Measurements from ENCODE around the gene AHSG. TPM values are rescaled to one million over a fixed set of nuclear protein-coding genes. Genes with fewer than 3 reads are reported as not detected.
"Not testable (repeated sequence)": the region's sequence is repeated elsewhere in the genome, so short reads cannot be mapped to it uniquely, and the experiment has no call there.

Gene AHSG
- total RNA-seq, 2 donors from 2014 or later: not detected

- Histone ChIP-seq H3K27ac (no peak overlapping the region), H3K4me3 (no peak overlapping the region), H3K36me3 (peaks cover 0 to 8% of the 10 kb centered on the region in 2 donors), H3K9me3 (no peaks in the 10 kb centered on the region), H3K27me3 (replicated peaks; ENCODE audit: insufficient read depth) (no peaks in the 10 kb centered on the region), H3K4me1 (replicated peaks) (no peaks in the 10 kb centered on the region)
- no peak for DNase-seq (ENCODE audit: low spot score)
- intact Hi-C loops (cut with DNase I): loop anchor here (10.0 kb wide), 1 partner anchor 207 kb away; the partner anchor contains the start of gene EIF4A2
- TF ChIP-seq POLR2A (IDR thresholded peaks at IDR 0.05): no peak
- TF ChIP-seq, protein P1, sequence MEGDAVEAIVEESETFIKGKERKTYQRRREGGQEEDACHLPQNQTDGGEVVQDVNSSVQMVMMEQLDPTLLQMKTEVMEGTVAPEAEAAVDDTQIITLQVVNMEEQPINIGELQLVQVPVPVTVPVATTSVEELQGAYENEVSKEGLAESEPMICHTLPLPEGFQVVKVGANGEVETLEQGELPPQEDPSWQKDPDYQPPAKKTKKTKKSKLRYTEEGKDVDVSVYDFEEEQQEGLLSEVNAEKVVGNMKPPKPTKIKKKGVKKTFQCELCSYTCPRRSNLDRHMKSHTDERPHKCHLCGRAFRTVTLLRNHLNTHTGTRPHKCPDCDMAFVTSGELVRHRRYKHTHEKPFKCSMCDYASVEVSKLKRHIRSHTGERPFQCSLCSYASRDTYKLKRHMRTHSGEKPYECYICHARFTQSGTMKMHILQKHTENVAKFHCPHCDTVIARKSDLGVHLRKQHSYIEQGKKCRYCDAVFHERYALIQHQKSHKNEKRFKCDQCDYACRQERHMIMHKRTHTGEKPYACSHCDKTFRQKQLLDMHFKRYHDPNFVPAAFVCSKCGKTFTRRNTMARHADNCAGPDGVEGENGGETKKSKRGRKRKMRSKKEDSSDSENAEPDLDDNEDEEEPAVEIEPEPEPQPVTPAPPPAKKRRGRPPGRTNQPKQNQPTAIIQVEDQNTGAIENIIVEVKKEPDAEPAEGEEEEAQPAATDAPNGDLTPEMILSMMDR (IDR thresholded peaks at IDR 0.05): no peak
- TF ChIP-seq POLR2AphosphoS5 (IDR thresholded peaks at IDR 0.05): no peak
- WGBS: 85% methylated on average over 2 of the region's 2 CpGs
These were observed 35.3 kb upstream of the AHSG start for GRCh38 chr3:186577521-186577920.

- H3K36me3 ChIP-seq: peaks cover 0 to 7% of the 10 kb centered on the region in 2 donors
- intact Hi-C loops (cut with DNase I): no loop called here
- no peak overlapping the region for H3K4me3 ChIP-seq
- DNase-seq (ENCODE audit: low spot score): no peak
- H3K9me3 ChIP-seq: no peaks in the 10 kb centered on the region
- no peaks in the 10 kb centered on the region for H3K4me1 ChIP-seq (replicated peaks)
- 93% methylated on average over 3 of the region's 3 CpGs for WGBS
- TF ChIP-seq, protein P1 (IDR thresholded peaks at IDR 0.05): no peak
- no peak for TF ChIP-seq POLR2A (IDR thresholded peaks at IDR 0.05)
- TF ChIP-seq POLR2AphosphoS5 (IDR thresholded peaks at IDR 0.05): no peak
- H3K27me3 ChIP-seq (replicated peaks; ENCODE audit: insufficient read depth): no peaks in the 10 kb centered on the region
- H3K27ac ChIP-seq: no peak overlapping the region
These were observed 32.1 kb upstream of the AHSG start for GRCh38 chr3:186580785-186581184.

GRCh38 chr3:186582541-186582940, 30.3 kb upstream of the AHSG start:
- H3K9me3 ChIP-seq: no peaks in the 10 kb centered on the region
- TF ChIP-seq POLR2A (IDR thresholded peaks at IDR 0.05): no peak
- TF ChIP-seq POLR2AphosphoS5 (IDR thresholded peaks at IDR 0.05): no peak
- TF ChIP-seq, protein P1 (IDR thresholded peaks at IDR 0.05): no peak
- intact Hi-C loops (cut with DNase I): no loop called here
- no peaks in the 10 kb centered on the region for H3K27me3 ChIP-seq (replicated peaks; ENCODE audit: insufficient read depth)
- no peak overlapping the region for H3K27ac ChIP-seq
- 94% methylated on average over 6 of the region's 6 CpGs for WGBS
- no peaks in the 10 kb centered on the region for H3K36me3 ChIP-seq
- no peak for DNase-seq (ENCODE audit: low spot score)
- H3K4me1 ChIP-seq (replicated peaks): no peaks in the 10 kb centered on the region
- no peak overlapping the region for H3K4me3 ChIP-seq

- no peaks in the 10 kb centered on the region for H3K36me3 ChIP-seq
- 56% methylated on average over 5 of the region's 5 CpGs for WGBS
- H3K27me3 ChIP-seq (replicated peaks; ENCODE audit: insufficient read depth): no peaks in the 10 kb centered on the region
- H3K9me3 ChIP-seq: no peaks in the 10 kb centered on the region
- intact Hi-C loops (cut with DNase I): no loop called here
- DNase-seq (ENCODE audit: low spot score): no peak
- TF ChIP-seq, protein P1 (IDR thresholded peaks at IDR 0.05): no peak
- TF ChIP-seq POLR2A (IDR thresholded peaks at IDR 0.05) (no peak), POLR2AphosphoS5 (IDR thresholded peaks at IDR 0.05) (no peak)
- H3K27ac ChIP-seq: no peak overlapping the region
- no peaks in the 10 kb centered on the region for H3K4me1 ChIP-seq (replicated peaks)
- no peak overlapping the region for H3K4me3 ChIP-seq
These were observed 29.0 kb upstream of the AHSG start for GRCh38 chr3:186583831-186584230.

DNA sequence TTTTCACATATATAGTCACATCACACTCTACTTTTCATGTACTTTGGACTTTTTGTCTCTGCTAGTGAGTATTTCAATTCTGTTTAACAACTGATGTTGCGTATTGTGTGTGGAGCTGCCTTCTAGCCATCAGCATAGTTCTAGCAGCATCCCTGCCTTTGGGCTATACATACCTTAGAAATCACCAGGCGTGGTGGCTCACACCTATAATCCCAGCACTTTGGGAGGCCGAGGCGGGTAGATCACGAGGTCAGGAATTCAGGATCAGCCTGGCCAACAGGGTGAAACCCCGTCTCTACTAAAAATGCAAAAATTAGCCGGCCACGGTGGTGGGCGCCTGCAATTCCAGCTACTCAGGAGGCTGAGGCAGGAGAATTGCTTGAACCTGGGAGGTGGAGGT, 26.6 kb upstream of the AHSG start:
- H3K36me3 ChIP-seq; H3K9me3 ChIP-seq; DNase-seq (ENCODE audit: low spot score); H3K27me3 ChIP-seq (replicated peaks; ENCODE audit: insufficient read depth); H3K4me1 ChIP-seq (replicated peaks); H3K4me3 ChIP-seq; intact Hi-C loops (cut with DNase I); H3K27ac ChIP-seq: not testable (repeated sequence)
- 84% methylated on average over 9 of the region's 9 CpGs for WGBS

Data from prostate gland (tissue), 2 donors.